Measurements from ENCODE around the gene IGSF22.
"Not testable (repeated sequence)": the region's sequence is repeated elsewhere in the genome, so short reads cannot be mapped to it uniquely, and the experiment has no call there.

GRCh38 chr11:18665353-18665872 is 60.6 kb downstream of the IGSF22 start:
- TF ChIP-seq CTCF (IDR thresholded peaks at IDR 0.05); POLR2A (IDR thresholded peaks at IDR 0.05); POLR2AphosphoS5 (IDR thresholded peaks at IDR 0.05; ENCODE audit: insufficient read depth in 1 of 2, low read depth in 1 of 2): not testable (repeated sequence)
